Smooth muscle cell (in vitro differentiated cells): Measurements from ENCODE around the gene LCT. TPM values are rescaled to one million over a fixed set of nuclear protein-coding genes. Genes with fewer than 3 reads are reported as not detected.

ENCODE experiments used
- DNase-seq: peaks from one replicate; lab custom pipeline; 2025; ENCODE audit not compliant: unreplicated experiment; lab: John Stamatoyannopoulos, UW
- H2AFZ ChIP-seq: fragments of 200-600 bp; sonication (generic); 2 replicates; pipeline ENCODE4 v1.6.0; 2016; ENCODE audit warnings: antibody characterized with exemption, low read depth, mild to moderate bottlenecking
- H3F3A ChIP-seq: fragments of 200-600 bp; sonication (generic); 2 replicates; pipeline ENCODE4 v1.6.0; 2017; ENCODE audit warnings: antibody characterized with exemption, low read depth
- H3K27ac ChIP-seq: fragments of 200-600 bp; sonication (generic); 2 replicates; pipeline ENCODE4 v1.5.1; 2016; ENCODE audit warnings: low read depth, mild to moderate bottlenecking
- H3K27me3 ChIP-seq: fragments of 200-600 bp; sonication (generic); 2 replicates; pipeline ENCODE4 v1.6.1; 2016; ENCODE audit warnings: low read depth, mild to moderate bottlenecking
- H3K36me3 ChIP-seq: fragments of 200-600 bp; sonication (generic); 2 replicates; pipeline ENCODE4 v1.5.1; 2016; ENCODE audit warnings: low read depth
- H3K4me1 ChIP-seq: fragments of 200-600 bp; sonication (generic); 2 replicates; pipeline ENCODE4 v1.5.1; 2016; ENCODE audit warnings: low read depth
- H3K4me2 ChIP-seq: fragments of 200-600 bp; sonication (generic); 2 replicates; pipeline ENCODE4 v1.6.0; 2016; ENCODE audit warnings: mild to moderate bottlenecking
- H3K4me3 ChIP-seq: fragments of 200-600 bp; sonication (generic); 2 replicates; pipeline ENCODE4 v1.5.1; 2016; ENCODE audit warnings: mild to moderate bottlenecking
- H3K79me2 ChIP-seq: fragments of 200-600 bp; sonication (generic); 2 replicates; pipeline ENCODE4 v1.6.0; 2016; ENCODE audit warnings: low read depth, mild to moderate bottlenecking
- H3K9ac ChIP-seq: fragments of 200-600 bp; sonication (generic); 2 replicates; pipeline ENCODE4 v1.6.0; 2016; ENCODE audit warnings: low read depth
- H3K9me3 ChIP-seq: fragments of 200-600 bp; sonication (generic); replicated peaks from 2 replicates; pipeline ENCODE4 v1.5.1; 2016; ENCODE audit warnings: low read depth
- H4K20me1 ChIP-seq: fragments of 200-600 bp; sonication (generic); 2 replicates; pipeline ENCODE4 v1.6.0; 2016; ENCODE audit warnings: low read depth
- CTCF ChIP-seq: fragments of 200-600 bp; sonication (generic); IDR thresholded peaks from 2 replicates; pipeline ENCODE4 v1.5.1; 2017; ENCODE audit warnings: borderline replicate concordance, mild to moderate bottlenecking, antibody characterized with exemption; ENCODE audit not compliant: insufficient read depth, poor library complexity, severe bottlenecking
- WGBS: methylation state at CpG from one replicate; pipeline ENCODE4 v1.1.7; 2016; ENCODE audit warnings: low lambda C conversion rate; 5-methylcytosine and 5-hydroxymethylcytosine counted together
- polyA plus RNA-seq: library from polyadenylated mRNA; unstranded; fragments of >200 nt; fragmentation: Nextera tagmentation; extraction: Ambion mirVana; gene quantifications from 2 replicates; pipeline ENCODE4 v1.2.1, GENCODE V29; 2016
- small RNA-seq: library from RNA; depleted of rRNA; stranded (forward); fragments of <200 nt; gene quantifications from one replicate; pipeline ENCODE3, GENCODE V24; 2014
- total RNA-seq: library from RNA; depleted of rRNA; stranded (reverse); fragments of >200 nt; gene quantifications from 2 replicates; pipeline ENCODE4 v1.2.3, GENCODE V29; 2014

LCT gene
- total and polyA plus RNA-seq, 2 experiments from 2014 or later: 0.31 TPM; not detected in 1

- Histone ChIP-seq H3K9me3 (no peaks in the 10 kb centered on the region), H4K20me1 (peaks cover 25% of the 10 kb centered on the region), H3K9ac (no peak overlapping the region), H3K4me2 (no peak overlapping the region), H3K36me3 (no peaks in the 10 kb centered on the region), H3K4me3 (no peak overlapping the region), H3K79me2 (peaks cover 33% of the 10 kb centered on the region), H2AFZ (no peak overlapping the region), H3F3A (peaks cover 5% of the 10 kb centered on the region), H3K4me1 (peaks cover 20% of the 10 kb centered on the region), H3K27me3 (no peaks in the 10 kb centered on the region), H3K27ac (no peak overlapping the region)
- no peak for DNase-seq
- 98% methylated on average over 3 of the region's 3 CpGs for WGBS
- TF ChIP-seq CTCF: no peak
Measured at GRCh38 chr2:135740206-135740605, 96.8 kb downstream of the LCT start.

Small RNA genes lying within 50 kb of the gene (small RNA-seq; reads per million reads assigned to genes)
- not detected for gene RF00019

Other genes with a start within 250 kb of the LCT start
- 80.7 and 87.1 TPM in 2 replicates for gene UBXN4, start 95.3 kb downstream of the LCT start, total RNA-seq
- 130 and 164 TPM in 2 replicates for gene UBXN4, start 95.3 kb downstream of the LCT start, polyA plus RNA-seq
- 19.0 TPM in 2 replicates for gene MCM6, start 39.3 kb upstream of the LCT start, total RNA-seq
- 15.0 and 17.3 TPM in 2 replicates for gene MCM6, start 39.3 kb upstream of the LCT start, polyA plus RNA-seq
- gene DARS1, start 148.4 kb upstream of the LCT start, total RNA-seq: 112 and 121 TPM in 2 replicates
- gene DARS1, start 148.4 kb upstream of the LCT start, polyA plus RNA-seq: 110 and 119 TPM in 2 replicates